A673 (cell line): ENCODE results near the gene CCN2.

ENCODE experiments used
- CTCF ChIP-seq: fragments of 300-800, 200-600 bp; sonication (generic); conservative IDR thresholded peaks from 2 replicates; pipeline ENCODE4 v1.5.1; 2017; ENCODE audit warnings: low read depth, mild to moderate bottlenecking, antibody characterized with exemption, low read length, moderate library complexity, mixed read lengths
- EZH2 ChIP-seq: fragments of 200-600 bp; sonication (generic); IDR thresholded peaks from 2 replicates; pipeline ENCODE4 v1.6.1; 2017; ENCODE audit warnings: borderline replicate concordance, low read depth, mild to moderate bottlenecking, mixed read lengths, antibody characterized with exemption, low read length; ENCODE audit not compliant: poor library complexity, severe bottlenecking

GRCh38 chr6:131952886-131953509 is 1.8 kb upstream of the CCN2 start:
- TF ChIP-seq EZH2 = no peak
- TF ChIP-seq CTCF = no peak
